Stimulated activated naive B cell treated with anti-CD40 and anti-IgM and Interleukin-4, amounts not matched to agents 10 μg/mL and 1 μg/mL and 100 μg/mL, for 72 hours (primary cell): ENCODE data around the gene SPON1.
"Not testable (repeated sequence)": the region's sequence is repeated elsewhere in the genome, so short reads cannot be mapped to it uniquely, and the experiment has no call there.

Experiments
- ATAC-seq, 2 donors: fragments of 150-1000 bp; cut with Tn5 transposase; replicated peaks; 2 replicates each; pipeline ENCODE4 v1.10.0; 2021; ENCODE audit warnings: moderate library complexity in 1 of 2
- DNase-seq: peaks from one replicate; pipeline ENCODE4 v3.0.0; 2021
- H3K27ac Mint-ChIP-seq: one replicate; pipeline ENCODE4 v1.8.0; 2022; ENCODE audit warnings: mild to moderate bottlenecking, mixed read lengths
- H3K27me3 Mint-ChIP-seq, 2 donors: one replicate each; pipeline ENCODE4 v1.8.0; 2022; ENCODE audit warnings: mixed read lengths in 2 of 2
- H3K36me3 Mint-ChIP-seq, 2 donors: one replicate each; pipeline ENCODE4 v1.8.0; 2022; ENCODE audit warnings: mixed read lengths in 2 of 2, mild to moderate bottlenecking in 1 of 2
- H3K4me1 Mint-ChIP-seq, 2 donors: one replicate each; pipeline ENCODE4 v1.8.0; 2022; ENCODE audit warnings: mixed read lengths in 2 of 2, mild to moderate bottlenecking in 1 of 2
- H3K4me3 Mint-ChIP-seq, 2 donors: one replicate each; pipeline ENCODE4 v1.8.0; 2022; ENCODE audit warnings: mild to moderate bottlenecking in 2 of 2, mixed read lengths in 2 of 2, moderate library complexity in 1 of 2
- H3K9me3 Mint-ChIP-seq, 2 donors: one replicate each; pipeline ENCODE4 v1.8.0; 2022; ENCODE audit warnings: mixed read lengths in 2 of 2, mild to moderate bottlenecking in 1 of 2

The SPON1 gene

DNA sequence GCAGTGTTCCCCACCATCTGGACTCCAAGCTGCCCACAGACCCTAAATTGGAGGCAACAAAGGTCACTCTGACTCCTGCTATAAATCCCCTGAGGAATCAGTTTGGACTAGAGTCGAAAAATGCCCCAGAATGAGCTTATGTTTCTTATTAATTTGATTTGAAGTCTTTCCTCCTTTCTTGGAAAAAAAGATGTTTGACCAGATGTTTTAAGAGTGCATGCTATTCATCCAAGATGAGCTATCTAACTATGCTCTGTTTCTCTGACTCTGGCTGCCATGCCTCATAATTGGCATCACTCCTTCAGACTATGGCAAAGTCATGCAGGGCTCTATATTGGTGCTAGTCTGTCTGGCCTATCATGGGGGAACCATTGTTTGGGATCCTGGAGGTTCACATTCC, 174.0 kb downstream of the SPON1 start:
- H3K4me3 Mint-ChIP-seq: no peak overlapping the region
- H3K27ac Mint-ChIP-seq: no peak overlapping the region
- peaks cover 0 to 5% of the 10 kb centered on the region in 2 donors for H3K27me3 Mint-ChIP-seq
- peaks cover 0 to 2% of the 10 kb centered on the region in 2 donors for H3K9me3 Mint-ChIP-seq
- DNase-seq: no peak
- no peaks in the 10 kb centered on the region for H3K36me3 Mint-ChIP-seq
- no peaks in the 10 kb centered on the region for H3K4me1 Mint-ChIP-seq
- no peak for ATAC-seq

DNA sequence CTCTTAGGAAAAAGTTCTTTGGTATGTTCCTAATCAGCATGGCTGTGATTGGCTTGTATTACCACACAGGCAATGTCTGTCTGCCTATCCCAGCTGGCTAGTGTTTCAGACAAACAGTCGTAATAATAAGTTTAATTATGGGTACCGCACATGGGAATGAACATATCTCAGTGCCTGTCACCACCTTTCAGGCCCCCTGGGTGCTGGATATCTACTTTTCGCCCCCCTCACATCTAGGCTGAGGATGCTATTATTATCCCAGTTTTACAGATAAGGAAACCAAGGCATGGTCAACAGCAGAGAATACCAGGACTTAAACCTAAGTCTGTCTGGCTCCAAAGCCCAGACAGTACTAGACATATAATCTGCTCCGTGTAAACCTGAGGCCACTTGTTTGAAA, 174.8 kb downstream of the SPON1 start:
- peaks cover 0 to 5% of the 10 kb centered on the region in 2 donors for H3K27me3 Mint-ChIP-seq
- no peaks in the 10 kb centered on the region for H3K36me3 Mint-ChIP-seq
- H3K4me1 Mint-ChIP-seq: no peaks in the 10 kb centered on the region
- DNase-seq: no peak
- H3K27ac Mint-ChIP-seq: no peak overlapping the region
- no peak overlapping the region for H3K4me3 Mint-ChIP-seq
- no peak for ATAC-seq
- peaks cover 0 to 2% of the 10 kb centered on the region in 2 donors for H3K9me3 Mint-ChIP-seq

- ATAC-seq (no peak), DNase-seq (no peak)
- Mint-ChIP-seq H3K4me1 (no peaks in the 10 kb centered on the region), H3K4me3 (no peak overlapping the region), H3K36me3 (no peaks in the 10 kb centered on the region), H3K9me3 (peaks cover 0 to 2% of the 10 kb centered on the region in 2 donors), H3K27me3 (no peaks in the 10 kb centered on the region), H3K27ac (no peak overlapping the region)
These were observed 178.5 kb downstream of the SPON1 start for GRCh38 chr11:14140991-14141390.

DNA sequence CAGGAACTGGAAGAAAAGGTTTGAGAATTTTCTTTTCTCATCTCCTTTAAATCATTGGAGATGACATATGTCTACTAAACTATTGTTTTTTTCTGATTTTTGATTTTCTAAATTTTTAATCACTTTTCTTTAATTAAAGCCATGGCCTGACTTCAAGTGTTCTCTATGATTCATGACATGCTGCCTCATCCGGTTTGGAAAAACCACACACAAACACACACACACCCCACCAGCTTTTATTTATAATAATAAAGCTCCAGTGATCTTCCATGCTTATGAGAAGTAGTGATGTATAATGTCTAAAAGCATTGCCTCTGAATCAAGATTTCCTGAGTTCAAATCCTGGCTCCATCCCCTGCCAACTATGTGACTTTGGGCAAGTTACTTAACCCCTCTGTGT, 179.2 kb downstream of the SPON1 start:
- no peak overlapping the region for H3K27ac Mint-ChIP-seq
- no peak overlapping the region for H3K4me3 Mint-ChIP-seq
- no peaks in the 10 kb centered on the region for H3K4me1 Mint-ChIP-seq
- DNase-seq (no peak), ATAC-seq (no peak)
- H3K27me3 Mint-ChIP-seq: no peaks in the 10 kb centered on the region
- H3K9me3 Mint-ChIP-seq: peaks cover 0 to 2% of the 10 kb centered on the region in 2 donors
- no peaks in the 10 kb centered on the region for H3K36me3 Mint-ChIP-seq

DNA sequence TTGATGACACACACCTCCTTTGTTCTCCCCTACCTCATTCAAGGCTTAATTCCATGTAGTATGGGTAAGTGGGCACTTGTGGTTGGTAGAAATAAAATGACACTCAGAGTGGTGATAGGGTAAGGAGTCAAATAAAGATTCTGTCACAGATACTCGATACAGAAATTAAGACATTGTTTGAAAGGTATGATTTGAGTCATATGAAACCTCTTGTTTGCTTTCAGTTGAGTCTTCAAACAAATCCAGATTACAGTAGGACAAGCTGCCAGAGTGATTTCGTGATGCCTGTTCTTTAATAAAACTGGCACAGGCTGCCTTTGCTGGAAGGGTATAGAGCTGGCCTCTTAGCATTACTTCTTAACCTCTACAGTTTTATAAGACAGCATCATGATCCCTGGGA, 182.4 kb downstream of the SPON1 start:
- ATAC-seq: no peak
- DNase-seq: no peak
- Mint-ChIP-seq H3K27me3 (peaks cover 0 to 3% of the 10 kb centered on the region in 2 donors), H3K36me3 (no peaks in the 10 kb centered on the region), H3K4me1 (no peaks in the 10 kb centered on the region), H3K27ac (no peak overlapping the region), H3K9me3 (no peaks in the 10 kb centered on the region), H3K4me3 (no peak overlapping the region)

DNA sequence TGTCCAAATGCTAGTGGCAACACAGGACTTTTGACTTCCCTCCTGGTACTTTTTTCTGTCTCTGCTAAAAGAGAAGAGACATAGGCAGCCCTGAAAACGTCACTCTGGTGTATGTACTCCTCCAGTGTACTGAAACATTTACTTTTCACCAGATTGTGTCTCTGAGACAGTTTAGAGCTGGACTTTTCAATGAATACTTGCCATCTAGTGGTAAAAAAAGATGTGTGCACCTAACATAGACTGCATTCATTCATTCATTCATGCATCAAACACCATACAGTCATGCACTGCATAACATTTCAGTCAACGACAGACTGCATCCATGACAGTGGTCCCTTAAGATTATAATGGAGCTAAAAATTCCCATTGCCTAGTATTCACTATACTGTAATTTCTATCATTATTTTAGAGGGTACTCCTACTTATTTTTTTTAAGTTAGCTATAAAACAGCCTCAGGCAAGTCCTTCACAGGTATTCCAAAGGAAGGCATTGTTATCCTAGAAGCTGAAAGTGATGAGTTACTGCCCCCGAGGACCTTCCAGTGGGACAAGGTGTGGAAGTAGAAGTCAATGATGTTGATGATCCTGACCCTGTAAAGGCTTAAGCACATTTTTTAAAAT, 186.2 kb downstream of the SPON1 start:
- DNase-seq: no peak
- peak; percentile 79 to 86 for ATAC-seq
- no peak overlapping the region for H3K27ac Mint-ChIP-seq
- H3K36me3 Mint-ChIP-seq: no peaks in the 10 kb centered on the region
- peaks cover 7% of the 10 kb centered on the region in 2 donors for H3K9me3 Mint-ChIP-seq
- no peak overlapping the region for H3K4me3 Mint-ChIP-seq
- H3K4me1 Mint-ChIP-seq: no peaks in the 10 kb centered on the region
- peaks cover 6 to 14% of the 10 kb centered on the region in 2 donors for H3K27me3 Mint-ChIP-seq

- ATAC-seq (no peak), DNase-seq (no peak)
- Mint-ChIP-seq H3K9me3 (peaks cover 7 to 9% of the 10 kb centered on the region in 2 donors), H3K27me3 (peaks cover 6 to 14% of the 10 kb centered on the region in 2 donors), H3K27ac (no peak overlapping the region), H3K4me1 (no peaks in the 10 kb centered on the region), H3K36me3 (no peaks in the 10 kb centered on the region), H3K4me3 (no peak overlapping the region)
These were observed 187.2 kb downstream of the SPON1 start for GRCh38 chr11:14149683-14150082.

GRCh38 chr11:14150878-14151277, 188.4 kb downstream of the SPON1 start:
- H3K27ac Mint-ChIP-seq: no peak overlapping the region
- no peak overlapping the region for H3K4me3 Mint-ChIP-seq
- no peaks in the 10 kb centered on the region for H3K4me1 Mint-ChIP-seq
- peaks cover 11 to 15% of the 10 kb centered on the region in 2 donors for H3K9me3 Mint-ChIP-seq
- DNase-seq (no peak), ATAC-seq (no peak)
- peaks cover 0 to 5% of the 10 kb centered on the region in 2 donors for H3K36me3 Mint-ChIP-seq
- H3K27me3 Mint-ChIP-seq: peaks cover 6 to 14% of the 10 kb centered on the region in 2 donors

- not testable (repeated sequence) for H3K27ac Mint-ChIP-seq, H3K4me3 Mint-ChIP-seq, ATAC-seq, H3K36me3 Mint-ChIP-seq, DNase-seq, H3K4me1 Mint-ChIP-seq
- Mint-ChIP-seq H3K9me3 (peaks cover 20 to 25% of the 10 kb centered on the region in 2 donors), H3K27me3 (peaks cover 15 to 16% of the 10 kb centered on the region in 2 donors)
These were observed 191.6 kb downstream of the SPON1 start for GRCh38 chr11:14154103-14154502.

- Mint-ChIP-seq H3K4me1 (no peaks in the 10 kb centered on the region), H3K9me3 (peaks cover 19 to 22% of the 10 kb centered on the region in 2 donors), H3K36me3 (peaks cover 7 to 9% of the 10 kb centered on the region in 2 donors), H3K27me3 (peaks cover 8 to 15% of the 10 kb centered on the region in 2 donors), H3K4me3 (no peak overlapping the region), H3K27ac (no peak overlapping the region)
- DNase-seq (no peak), ATAC-seq (no peak)
These were observed 195.9 kb downstream of the SPON1 start for GRCh38 chr11:14158393-14158792.

DNA sequence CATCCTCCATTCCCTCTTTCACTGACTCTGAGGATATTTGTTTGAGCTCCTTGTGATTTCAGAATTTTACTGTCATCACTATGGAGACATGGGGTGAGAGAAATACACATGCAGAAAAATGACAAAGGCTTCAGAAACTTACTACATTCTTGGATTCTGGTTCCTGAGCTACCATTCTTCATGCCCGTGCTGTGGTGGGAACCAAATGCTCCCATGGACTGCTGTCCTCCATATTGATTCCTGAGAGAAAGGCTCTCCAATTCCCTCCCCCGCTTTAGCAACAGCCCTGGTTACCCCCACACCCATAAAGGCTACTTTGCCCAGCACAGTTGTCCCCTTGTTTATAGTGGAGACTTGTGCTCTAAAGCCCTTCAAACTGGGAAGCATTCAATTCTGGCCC, 201.1 kb downstream of the SPON1 start:
- DNase-seq (no peak), ATAC-seq (no peak)
- Mint-ChIP-seq H3K36me3 (peaks cover 0 to 2% of the 10 kb centered on the region in 2 donors), H3K4me1 (no peaks in the 10 kb centered on the region), H3K9me3 (peaks cover 12 to 16% of the 10 kb centered on the region in 2 donors), H3K27ac (no peak overlapping the region), H3K27me3 (peaks cover 10 to 12% of the 10 kb centered on the region in 2 donors), H3K4me3 (no peak overlapping the region)

GRCh38 chr11:14173679-14174078, 211.2 kb downstream of the SPON1 start:
- H3K27me3 Mint-ChIP-seq: peaks cover 14 to 32% of the 10 kb centered on the region in 2 donors
- H3K27ac Mint-ChIP-seq, H3K4me3 Mint-ChIP-seq, H3K36me3 Mint-ChIP-seq, H3K9me3 Mint-ChIP-seq, H3K4me1 Mint-ChIP-seq, ATAC-seq, DNase-seq: not testable (repeated sequence)

DNA sequence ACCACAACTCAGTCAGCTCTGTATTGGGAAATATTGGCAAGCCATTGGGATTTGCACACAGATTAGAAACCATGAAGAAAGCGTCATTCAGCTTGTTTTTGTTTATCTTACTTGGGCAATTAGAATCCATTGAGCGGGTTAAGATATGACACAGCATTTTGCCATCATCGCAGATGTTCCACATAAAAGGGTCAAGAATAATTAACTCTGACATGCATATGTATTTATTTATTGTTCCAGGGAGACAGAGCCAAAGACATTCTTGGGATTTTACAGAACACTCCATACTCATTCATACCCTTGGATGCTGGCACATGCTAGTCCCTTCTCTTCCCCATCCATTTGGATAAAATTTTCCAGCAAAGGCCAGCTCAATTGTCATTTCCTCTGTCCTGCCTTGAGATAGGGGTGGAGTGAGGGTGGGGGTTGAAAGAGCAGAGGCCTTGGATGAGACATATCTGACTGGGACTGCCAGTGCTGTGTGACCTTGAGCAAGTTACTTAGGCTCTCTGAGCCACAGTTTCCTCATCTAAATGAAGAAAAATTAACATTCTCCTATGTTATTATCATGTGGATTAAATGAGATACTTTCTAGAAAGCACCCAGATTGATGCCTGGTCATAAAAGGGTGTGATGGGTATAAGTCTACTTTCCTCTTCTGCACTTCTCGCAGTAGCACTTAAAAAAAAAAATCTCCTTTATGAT, 216.7 kb downstream of the SPON1 start:
- H3K36me3 Mint-ChIP-seq: no peaks in the 10 kb centered on the region
- no peaks in the 10 kb centered on the region for H3K9me3 Mint-ChIP-seq
- H3K4me3 Mint-ChIP-seq: no peak overlapping the region
- no peaks in the 10 kb centered on the region for H3K4me1 Mint-ChIP-seq
- H3K27ac Mint-ChIP-seq: no peak overlapping the region
- DNase-seq (no peak), ATAC-seq (no peak)
- H3K27me3 Mint-ChIP-seq: peaks cover 22 to 23% of the 10 kb centered on the region in 2 donors

GRCh38 chr11:14181121-14181520, 218.6 kb downstream of the SPON1 start:
- Mint-ChIP-seq H3K27ac (no peak overlapping the region), H3K9me3 (no peaks in the 10 kb centered on the region), H3K4me3 (no peak overlapping the region), H3K27me3 (peaks cover 17 to 20% of the 10 kb centered on the region in 2 donors), H3K4me1 (no peaks in the 10 kb centered on the region), H3K36me3 (no peaks in the 10 kb centered on the region)
- DNase-seq: no peak
- ATAC-seq: no peak

DNA sequence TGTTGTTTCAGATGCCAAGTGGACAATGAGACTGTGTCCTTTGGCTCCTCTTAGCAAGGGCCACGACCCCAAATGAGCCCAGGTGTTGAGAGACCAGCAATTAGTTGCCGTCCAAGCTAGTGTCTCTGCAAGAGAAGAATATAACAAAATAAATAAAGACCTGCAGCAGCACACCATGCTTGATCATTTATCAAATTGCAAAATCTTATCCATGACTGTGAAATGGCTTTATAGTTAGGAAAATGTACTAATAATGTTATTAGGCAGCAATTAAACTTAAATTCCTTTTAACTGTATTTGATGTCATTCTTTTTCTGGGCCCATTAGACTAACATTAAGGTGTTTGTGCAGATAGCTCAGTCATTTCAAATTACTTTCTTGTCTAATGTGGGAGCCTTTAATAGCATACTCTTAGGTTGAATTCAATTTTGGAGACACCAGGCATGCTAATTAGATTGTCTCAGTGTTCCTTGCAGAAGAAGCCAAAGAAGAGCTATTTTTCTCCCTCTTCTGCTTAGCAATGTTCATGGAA, 220.4 kb downstream of the SPON1 start:
- Mint-ChIP-seq H3K27me3 (peaks cover 11 to 18% of the 10 kb centered on the region in 2 donors), H3K27ac (no peak overlapping the region), H3K4me1 (no peaks in the 10 kb centered on the region), H3K36me3 (no peaks in the 10 kb centered on the region), H3K4me3 (no peak overlapping the region), H3K9me3 (no peaks in the 10 kb centered on the region)
- DNase-seq (no peak), ATAC-seq (no peak)
